ENCODE data around the gene ADARB1. TPM values are rescaled to one million over a fixed set of nuclear protein-coding genes. Genes with fewer than 3 reads are reported as not detected.
A peak's percentile ranks its signal among the peaks of the same experiment; 100 is the strongest.

Gene ADARB1
- total RNA-seq, 1 experiment from 2014 or later = 8.4 TPM

DNA sequence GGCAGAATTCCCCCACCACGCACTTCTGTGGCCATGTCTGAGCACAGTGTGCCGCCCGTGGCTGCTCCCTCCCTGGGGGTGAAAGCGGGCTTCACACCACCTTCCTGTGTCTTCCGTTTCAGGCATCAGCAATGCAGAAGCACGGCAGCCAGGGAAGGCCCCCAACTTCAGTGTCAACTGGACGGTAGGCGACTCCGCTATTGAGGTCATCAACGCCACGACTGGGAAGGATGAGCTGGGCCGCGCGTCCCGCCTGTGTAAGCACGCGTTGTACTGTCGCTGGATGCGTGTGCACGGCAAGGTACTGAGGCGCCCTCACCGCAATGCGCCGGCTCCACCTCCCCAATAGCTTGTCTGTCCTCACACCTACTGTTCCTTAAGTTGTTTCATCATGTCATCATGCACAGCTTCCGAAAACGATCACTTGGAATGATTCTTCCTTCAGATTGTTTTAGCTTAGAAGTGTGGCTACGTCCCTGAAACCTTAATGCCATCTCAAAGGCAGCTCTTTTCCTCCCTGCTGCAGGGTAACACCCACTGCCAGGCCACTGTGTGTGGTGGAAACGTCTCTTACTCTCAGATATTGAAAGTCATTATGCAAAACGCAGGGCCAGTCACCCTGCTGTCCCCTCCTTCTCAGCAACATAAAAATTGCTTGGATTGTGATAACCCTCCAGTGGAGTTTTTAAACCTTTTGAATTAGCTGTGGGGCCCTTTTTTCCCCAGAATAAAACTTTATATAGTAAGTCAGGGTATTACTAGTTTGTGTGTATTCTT is 146.5 kb downstream of the ADARB1 start:
- Histone ChIP-seq H3K36me3 (peaks cover 8% of the 10 kb centered on the region; the same call in 1 of the 2 replicates), H3K9me3 (replicated peaks) (peaks cover 3% of the 10 kb centered on the region; the same call in 1 of the 2 replicates), H3K27ac (no peak overlapping the region), H3K27me3 (no peaks in the 10 kb centered on the region), H3K4me1 (no peaks in the 10 kb centered on the region), H3K4me3 (no peak overlapping the region)
- no peak for DNase-seq

DNA sequence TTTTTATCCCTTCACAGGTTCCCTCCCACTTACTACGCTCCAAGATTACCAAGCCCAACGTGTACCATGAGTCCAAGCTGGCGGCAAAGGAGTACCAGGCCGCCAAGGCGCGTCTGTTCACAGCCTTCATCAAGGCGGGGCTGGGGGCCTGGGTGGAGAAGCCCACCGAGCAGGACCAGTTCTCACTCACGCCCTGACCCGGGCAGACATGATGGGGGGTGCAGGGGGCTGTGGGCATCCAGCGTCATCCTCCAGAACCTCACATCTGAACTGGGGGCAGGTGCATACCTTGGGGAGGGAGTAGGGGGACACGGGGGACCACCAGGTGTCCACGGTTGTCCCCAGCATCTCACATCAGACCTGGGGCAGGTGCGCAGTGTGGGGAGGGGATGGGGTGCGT is 147.6 kb downstream of the ADARB1 start:
- no peak overlapping the region for H3K4me3 ChIP-seq
- H3K36me3 ChIP-seq = 0 out of 2 replicates have a peak, but pooled peaks cover 6% of the 10 kb centered on the region
- H3K27ac ChIP-seq = no peak overlapping the region
- 0 out of 2 replicates have a peak, but pooled peaks cover 3% of the 10 kb centered on the region for H3K4me1 ChIP-seq
- peaks cover 3% of the 10 kb centered on the region; the same call in 1 of the 2 replicates for H3K9me3 ChIP-seq (replicated peaks)
- H3K27me3 ChIP-seq = no peaks in the 10 kb centered on the region
- no peak for DNase-seq

DNA sequence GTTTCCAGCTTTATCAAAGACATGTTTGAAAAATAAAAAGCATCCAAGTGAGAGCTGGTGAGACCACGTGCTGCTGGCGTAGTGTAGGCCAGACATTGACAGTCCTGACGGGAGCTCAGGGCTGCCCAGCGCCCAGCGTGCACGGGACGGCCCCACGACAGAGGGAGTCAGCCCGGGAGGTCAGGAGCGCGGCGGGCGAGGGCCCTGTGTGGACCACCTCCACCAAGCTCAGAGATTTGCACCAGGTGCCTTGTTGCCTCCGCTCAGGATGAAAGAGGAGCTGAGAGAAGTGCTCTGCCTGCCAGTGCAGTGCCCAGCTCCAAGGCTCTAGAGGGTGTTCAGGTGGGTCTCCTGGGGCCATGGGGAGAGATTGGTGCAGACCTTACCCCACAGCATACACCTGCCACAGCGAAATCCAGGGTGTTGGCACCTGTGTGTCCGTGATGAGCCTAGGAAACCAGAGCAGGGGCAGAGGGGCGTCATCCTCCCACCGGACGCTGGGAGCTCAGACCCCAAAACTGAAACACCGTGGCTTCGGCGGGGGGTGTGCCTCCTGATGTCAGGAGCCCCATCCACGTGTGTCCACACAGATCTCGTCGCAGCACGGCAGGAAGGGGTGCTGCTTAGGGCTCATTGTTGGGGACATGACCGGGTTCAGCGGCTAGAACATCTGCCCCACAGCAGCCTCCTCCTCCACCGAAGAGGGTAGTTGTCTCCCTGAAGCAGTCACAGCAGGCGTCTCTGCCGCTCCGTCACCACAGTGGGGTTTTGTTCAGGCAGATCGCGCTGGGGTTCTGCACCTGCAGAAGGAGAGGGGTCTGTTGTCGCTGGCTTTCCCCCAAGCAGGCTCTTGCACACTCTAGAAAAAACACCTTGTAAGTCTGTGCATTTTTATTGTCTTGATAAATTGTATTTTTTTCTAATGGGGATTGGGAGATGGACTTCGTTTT is 149.1 kb downstream of the ADARB1 start:
- no peak overlapping the region for H3K27ac ChIP-seq
- 0 out of 2 replicates have a peak, but pooled peaks cover 6% of the 10 kb centered on the region for H3K36me3 ChIP-seq
- peaks cover 10% of the 10 kb centered on the region; the same call in 1 of the 2 replicates for H3K4me1 ChIP-seq
- H3K4me3 ChIP-seq = no peak overlapping the region
- H3K9me3 ChIP-seq (replicated peaks) = no peaks in the 10 kb centered on the region
- DNase-seq = no peak
- H3K27me3 ChIP-seq = no peaks in the 10 kb centered on the region

DNA sequence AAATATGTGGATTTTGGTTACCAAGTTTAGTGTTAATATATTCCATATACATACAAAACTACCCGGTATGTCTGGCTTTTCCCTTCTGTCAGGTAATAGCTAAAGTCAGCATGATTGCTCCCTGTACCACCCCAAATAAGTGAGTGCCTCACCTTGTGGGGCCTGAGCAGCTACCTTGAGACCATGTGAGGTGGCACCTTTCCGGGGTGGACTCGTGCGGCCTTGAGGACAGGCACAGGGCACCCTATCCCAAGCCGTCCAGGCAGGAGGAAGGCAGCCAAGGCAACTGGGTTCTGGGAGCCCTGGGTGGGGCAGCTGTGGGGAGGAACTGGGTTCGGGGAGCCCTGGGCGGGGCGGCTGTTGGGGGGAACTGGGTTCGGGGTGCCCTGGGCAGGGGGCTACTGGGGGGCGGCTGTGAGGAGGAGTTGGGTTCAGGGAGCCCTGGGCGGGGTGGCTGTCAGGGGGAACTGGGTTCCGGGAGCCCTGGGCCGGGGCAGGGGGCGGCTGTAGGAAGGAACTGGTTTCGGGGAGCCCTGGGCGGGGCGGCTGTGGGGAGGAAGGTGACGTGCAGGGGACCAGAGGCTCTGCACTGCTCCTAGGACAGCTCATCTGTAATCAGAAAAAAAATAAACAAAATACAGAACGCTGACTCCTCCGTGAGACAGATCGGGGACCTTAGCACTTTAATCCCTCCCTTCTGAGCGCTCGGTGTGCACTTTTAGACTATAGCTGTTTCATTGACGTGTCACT is 150.0 kb downstream of the ADARB1 start:
- H3K9me3 ChIP-seq (replicated peaks) = no peaks in the 10 kb centered on the region
- 0 out of 2 replicates have a peak, but pooled peaks cover 4% of the 10 kb centered on the region for H3K36me3 ChIP-seq
- H3K27ac ChIP-seq = no peak overlapping the region
- H3K4me1 ChIP-seq = peaks cover 10% of the 10 kb centered on the region; the same call in 1 of the 2 replicates
- H3K4me3 ChIP-seq = no peak overlapping the region
- no peaks in the 10 kb centered on the region for H3K27me3 ChIP-seq
- no peak for DNase-seq

GRCh38 chr21:45225041-45225740 is 150.8 kb downstream of the ADARB1 start:
- Histone ChIP-seq H3K27me3 (no peaks in the 10 kb centered on the region), H3K4me3 (no peak overlapping the region), H3K9me3 (replicated peaks) (no peaks in the 10 kb centered on the region), H3K36me3 (0 out of 2 replicates have a peak, but pooled peaks cover under 1% of the 10 kb centered on the region), H3K4me1 (peaks cover 10% of the 10 kb centered on the region; the same call in 1 of the 2 replicates), H3K27ac (no peak overlapping the region)
- DNase-seq = no peak

DNA sequence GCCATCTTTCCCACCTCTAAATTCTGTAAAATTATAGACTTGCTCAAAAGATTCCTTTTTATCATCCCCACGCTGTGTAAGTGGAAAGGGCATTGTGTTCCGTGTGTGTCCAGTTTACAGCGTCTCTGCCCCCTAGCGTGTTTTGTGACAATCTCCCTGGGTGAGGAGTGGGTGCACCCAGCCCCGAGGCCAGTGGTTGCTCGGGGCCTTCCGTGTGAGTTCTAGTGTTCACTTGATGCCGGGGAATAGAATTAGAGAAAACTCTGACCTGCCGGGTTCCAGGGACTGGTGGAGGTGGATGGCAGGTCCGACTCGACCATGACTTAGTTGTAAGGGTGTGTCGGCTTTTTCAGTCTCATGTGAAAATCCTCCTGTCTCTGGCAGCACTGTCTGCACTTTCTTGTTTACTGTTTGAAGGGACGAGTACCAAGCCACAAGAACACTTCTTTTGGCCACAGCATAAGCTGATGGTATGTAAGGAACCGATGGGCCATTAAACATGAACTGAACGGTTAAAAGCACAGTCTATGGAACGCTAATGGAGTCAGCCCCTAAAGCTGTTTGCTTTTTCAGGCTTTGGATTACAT is 151.5 kb downstream of the ADARB1 start:
- Histone ChIP-seq H3K27me3 (no peaks in the 10 kb centered on the region), H3K27ac (no peak overlapping the region), H3K4me1 (peaks cover 10% of the 10 kb centered on the region; the same call in 1 of the 2 replicates)

GRCh38 chr21:45226540-45227326 is 152.4 kb downstream of the ADARB1 start:
- no peak for DNase-seq

More for the DNA sequence above, 151.5 kb downstream of the ADARB1 start:
- Histone ChIP-seq H3K4me3 (no peak overlapping the region), H3K9me3 (replicated peaks) (no peaks in the 10 kb centered on the region), H3K36me3 (no peaks in the 10 kb centered on the region)
- DNase-seq = no peak

GRCh38 chr21:45227735-45228134 is 153.4 kb downstream of the ADARB1 start:
- peak in 1 of 2 experiments; percentile 6 for DNase-seq
- no peak overlapping the region; the same call in 1 of the 2 replicates for H3K27ac ChIP-seq

More at GRCh38 chr21:45226540-45227326, 152.4 kb downstream of the ADARB1 start:
- Histone ChIP-seq H3K36me3 (no peaks in the 10 kb centered on the region), H3K4me3 (no peak overlapping the region), H3K4me1 (peaks cover 10% of the 10 kb centered on the region; the same call in 1 of the 2 replicates), H3K27ac (no peak overlapping the region), H3K9me3 (replicated peaks) (no peaks in the 10 kb centered on the region), H3K27me3 (no peaks in the 10 kb centered on the region)

GRCh38 chr21:45228171-45228641 is 153.8 kb downstream of the ADARB1 start:
- DNase-seq = peak; percentile 42 to 47
- H3K27ac ChIP-seq = peak overlapping the region; percentile 28
- H3K27me3 ChIP-seq = no peaks in the 10 kb centered on the region
- H3K4me1 ChIP-seq = peaks cover 10% of the 10 kb centered on the region; the same call in 1 of the 2 replicates
- no peaks in the 10 kb centered on the region for H3K9me3 ChIP-seq (replicated peaks)
- H3K36me3 ChIP-seq = no peaks in the 10 kb centered on the region
- H3K4me3 ChIP-seq = no peak overlapping the region

More at GRCh38 chr21:45227735-45228134, 153.4 kb downstream of the ADARB1 start:
- Histone ChIP-seq H3K4me1 (peaks cover 10% of the 10 kb centered on the region; the same call in 1 of the 2 replicates), H3K36me3 (no peaks in the 10 kb centered on the region), H3K9me3 (replicated peaks) (no peaks in the 10 kb centered on the region), H3K4me3 (no peak overlapping the region), H3K27me3 (no peaks in the 10 kb centered on the region)

- Histone ChIP-seq H3K9me3 (replicated peaks) (no peaks in the 10 kb centered on the region), H3K4me3 (no peak overlapping the region), H3K27me3 (no peaks in the 10 kb centered on the region), H3K36me3 (no peaks in the 10 kb centered on the region), H3K4me1 (peaks cover 10% of the 10 kb centered on the region; the same call in 1 of the 2 replicates), H3K27ac (peak overlapping the region; percentile 28)
- DNase-seq = peak in 1 of 2 experiments; percentile 8
Observed at GRCh38 chr21:45228656-45229240, 154.4 kb downstream of the ADARB1 start.

DNA sequence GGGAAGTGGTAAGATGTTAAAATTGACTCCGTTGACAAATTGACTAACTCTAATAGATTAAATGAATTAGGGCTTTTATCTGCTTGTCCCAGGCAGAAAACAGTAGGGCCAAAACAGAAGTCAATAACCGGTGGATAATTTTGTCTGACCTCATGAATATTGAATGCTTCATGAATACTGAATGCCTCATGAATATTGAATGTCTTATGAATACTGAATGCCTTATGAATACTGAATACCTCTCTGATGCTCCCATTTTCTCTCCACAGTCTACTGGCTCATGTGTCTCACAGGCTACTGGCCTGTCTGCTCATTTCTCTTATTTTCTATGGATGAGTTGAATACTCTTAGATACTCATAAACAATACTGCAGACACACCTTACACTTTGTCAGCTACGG is 157.3 kb downstream of the ADARB1 start:
- H3K27ac ChIP-seq = no peak overlapping the region
- no peaks in the 10 kb centered on the region for H3K27me3 ChIP-seq
- no peaks in the 10 kb centered on the region for H3K36me3 ChIP-seq
- peaks cover 19% of the 10 kb centered on the region for H3K4me1 ChIP-seq
- H3K9me3 ChIP-seq (replicated peaks) = no peaks in the 10 kb centered on the region
- H3K4me3 ChIP-seq = no peak overlapping the region
- DNase-seq = no peak

DNA sequence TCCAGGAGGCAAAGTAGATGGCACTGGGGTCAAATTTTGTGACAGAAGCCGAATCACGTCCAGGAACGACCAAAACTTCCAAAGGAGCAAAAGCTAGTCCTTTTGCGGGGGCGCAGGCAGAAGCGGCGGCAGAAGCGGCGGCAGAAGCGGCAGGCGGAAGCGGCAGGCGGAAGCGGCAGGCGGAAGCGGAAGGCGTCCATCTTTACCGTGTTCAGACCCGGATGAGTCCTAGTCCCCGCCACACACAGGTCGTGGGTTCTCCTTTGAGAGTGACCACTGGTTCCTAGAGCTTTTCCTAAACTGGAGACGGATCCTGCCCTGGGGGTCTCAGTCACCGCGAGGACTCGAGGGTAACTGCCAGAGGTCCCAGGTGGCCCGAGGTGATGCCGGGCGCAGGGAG is 159.7 kb downstream of the ADARB1 start:
- Histone ChIP-seq H3K36me3 (no peaks in the 10 kb centered on the region), H3K4me1 (peaks cover 10% of the 10 kb centered on the region), H3K4me3 (no peak overlapping the region), H3K27ac (no peak overlapping the region), H3K27me3 (no peaks in the 10 kb centered on the region), H3K9me3 (replicated peaks) (no peaks in the 10 kb centered on the region)
- DNase-seq = no peak
